SK-N-SH (cell line): ENCODE results near the gene BLTP1. TPM values are rescaled to one million over a fixed set of nuclear protein-coding genes. Genes with fewer than 3 reads are reported as not detected.

ENCODE experiments used
- CTCF ChIA-PET: fragments of 300-600, 350-600 bp; formaldehyde crosslinking; extraction: SDS; loops from one replicate; lab custom pipeline; 2021; lab: Yijun Ruan, JAX
- POLR2A ChIA-PET: fragments of 350-600 bp; sonication (Branson Sonifier 250); formaldehyde crosslinking; extraction: SDS; loops from one replicate; lab custom pipeline; 2020; ENCODE audit warnings: antibody characterized with exemption, inconsistent platforms; lab: Yijun Ruan, JAX
- DNase-seq: peaks from one replicate; pipeline ENCODE4 v3.0.0; 2012
- H2AFZ ChIP-seq: fragments of 200-600 bp; sonication (generic); 2 replicates; pipeline ENCODE4 v1.8.1; 2016; ENCODE audit warnings: antibody characterized with exemption, mild to moderate bottlenecking, low read depth
- H3F3A ChIP-seq: fragments of 200-600 bp; sonication (generic); replicated peaks from 2 replicates; pipeline ENCODE3; 2016; ENCODE audit warnings: antibody characterized with exemption, mild to moderate bottlenecking; ENCODE audit not compliant: insufficient read depth
- H3K27ac ChIP-seq, 2 experiments: fragments of 200-500 bp in 1 of 2; fragments of 200-600 bp in 1 of 2; sonication (Bioruptor generic) in 1 of 2; sonication (generic), shearing (Covaris generic) in 1 of 2; 2 replicates each; pipeline versions ENCODE4 v1.5.1 to v1.6.1; 2014 to 2016; ENCODE audit warnings: low read depth in 2 of 2, inconsistent platforms in 1 of 2, low read length in 1 of 2, mild to moderate bottlenecking in 1 of 2, mixed read lengths in 1 of 2
- H3K27me3 ChIP-seq: fragments of 200-600 bp; sonication (generic), shearing (Covaris generic); 2 replicates; pipeline ENCODE4 v1.6.1; 2016; ENCODE audit warnings: mixed run types; ENCODE audit not compliant: insufficient read depth
- H3K36me3 ChIP-seq, 2 experiments: fragments of 200-500 bp in 1 of 2; fragments of 200-600 bp in 1 of 2; sonication (Bioruptor generic) in 1 of 2; sonication (generic) in 1 of 2; replicated peaks in 1 of 2; 2 replicates each; pipeline versions ENCODE3 to v1.5.1; 2014 to 2016; ENCODE audit warnings: low read length in 1 of 2, mild to moderate bottlenecking in 1 of 2; ENCODE audit not compliant: insufficient read depth in 2 of 2, control insufficient read depth in 1 of 2
- H3K4me1 ChIP-seq, 2 experiments: fragments of 200-500 bp in 1 of 2; fragments of 200-600 bp in 1 of 2; sonication (Bioruptor generic) in 1 of 2; sonication (generic), shearing (Covaris generic) in 1 of 2; 2 replicates each; pipeline versions ENCODE4 v1.5.1 to v1.6.1; 2014 to 2016; ENCODE audit warnings: low read depth in 1 of 2, low read length in 1 of 2, mixed run types in 1 of 2; ENCODE audit not compliant: insufficient read depth in 2 of 2, control insufficient read depth in 1 of 2
- H3K4me2 ChIP-seq: fragments of 200-600 bp; sonication (generic), shearing (Covaris generic); 2 replicates; pipeline ENCODE4 v1.6.1; 2017; ENCODE audit warnings: mixed run types
- H3K4me3 ChIP-seq, 2 experiments: fragments of 200-500 bp in 1 of 2; fragments of 200-600 bp in 1 of 2; sonication (Bioruptor generic) in 1 of 2; sonication (generic), shearing (Covaris generic) in 1 of 2; 2 replicates each; pipeline versions ENCODE4 v1.5.1 to v1.8.1; 2014 to 2016; ENCODE audit warnings: low read depth in 2 of 2, inconsistent platforms in 1 of 2, low read length in 1 of 2, mild to moderate bottlenecking in 1 of 2, mixed read lengths in 1 of 2, moderate library complexity in 1 of 2
- H3K79me2 ChIP-seq: fragments of 200-600 bp; sonication (generic); 2 replicates; pipeline ENCODE4 v1.8.1; 2017; ENCODE audit warnings: mild to moderate bottlenecking; ENCODE audit not compliant: insufficient read depth
- H3K9ac ChIP-seq: fragments of 200-600 bp; sonication (generic); 2 replicates; pipeline ENCODE4 v1.6.1; 2017; ENCODE audit warnings: mixed run types
- H3K9me2 ChIP-seq: fragments of 200-600 bp; sonication (generic); 2 replicates; pipeline ENCODE4 v1.6.1; 2017; ENCODE audit warnings: mixed run types
- H3K9me3 ChIP-seq: fragments of 200-600 bp; sonication (generic); 2 replicates; pipeline ENCODE4 v1.6.1; 2017; ENCODE audit warnings: mixed run types, mild to moderate bottlenecking, moderate library complexity
- H4K20me1 ChIP-seq: fragments of 200-600 bp; sonication (generic); 2 replicates; pipeline ENCODE4 v1.6.1; 2017; ENCODE audit warnings: mild to moderate bottlenecking, mixed run types; ENCODE audit not compliant: insufficient read depth
- ELF1 ChIP-seq: IDR thresholded peaks from 2 replicates; pipeline ENCODE4 v1.4.0; 2012
- EZH2phosphoT487 ChIP-seq: fragments of 200-600 bp; sonication (generic); IDR thresholded peaks from 2 replicates; pipeline ENCODE4 v1.6.1; 2017; ENCODE audit warnings: low read depth, mixed run types, mild to moderate bottlenecking, antibody characterized with exemption, moderate library complexity, borderline replicate concordance
- FOSL2 ChIP-seq: IDR thresholded peaks from 2 replicates; pipeline ENCODE4 v1.4.0; 2012; ENCODE audit warnings: low read depth, mild to moderate bottlenecking, moderate library complexity, borderline replicate concordance
- GABPA ChIP-seq: IDR thresholded peaks from 2 replicates; pipeline ENCODE4 v1.4.0; 2012; ENCODE audit warnings: low read depth, mild to moderate bottlenecking
- GATA2 ChIP-seq: sonication (generic); formaldehyde crosslinking; IDR thresholded peaks from 2 replicates; pipeline ENCODE4 v1.5.0; 2020; ENCODE audit warnings: mild to moderate bottlenecking, missing genetic modification reagents
- JUND ChIP-seq: IDR thresholded peaks from 2 replicates; pipeline ENCODE4 v1.4.0; 2012
- MAX ChIP-seq: IDR thresholded peaks from 2 replicates; pipeline ENCODE4 v1.4.0; 2012; ENCODE audit warnings: low read depth
- MEF2A ChIP-seq: IDR thresholded peaks from 2 replicates; pipeline ENCODE4 v1.4.0; 2012; ENCODE audit warnings: low read depth, borderline replicate concordance
- MXI1 ChIP-seq: IDR thresholded peaks from 2 replicates; pipeline ENCODE4 v1.6.1; 2012; ENCODE audit warnings: mild to moderate bottlenecking, low read depth, low read length, improper control_type of control experiment
- POLR2AphosphoS5 ChIP-seq: IDR thresholded peaks from 2 replicates; pipeline ENCODE4 v1.6.1; 2012; ENCODE audit warnings: low read depth, low read length
- RAD21 ChIP-seq: IDR thresholded peaks from 2 replicates; pipeline ENCODE4 v1.6.1; 2012; ENCODE audit warnings: mild to moderate bottlenecking, low read length
- RCOR1 ChIP-seq: fragments of 150-350 bp; IDR thresholded peaks from 2 replicates; pipeline ENCODE4 v1.6.1; 2017; ENCODE audit warnings: antibody characterized with exemption, low read length
- SMC3 ChIP-seq: IDR thresholded peaks from 2 replicates; pipeline ENCODE4 v1.6.1; 2012; ENCODE audit warnings: low read depth, low read length, improper control_type of control experiment
- TEAD4 ChIP-seq: IDR thresholded peaks from 2 replicates; pipeline ENCODE4 v1.4.0; 2012; ENCODE audit warnings: mild to moderate bottlenecking, borderline replicate concordance; ENCODE audit not compliant: insufficient read depth
- USF1 ChIP-seq: IDR thresholded peaks from 2 replicates; pipeline ENCODE4 v1.4.0; 2012; ENCODE audit warnings: low read depth, borderline replicate concordance
- USF2 ChIP-seq: fragments of 150-350 bp; IDR thresholded peaks from 2 replicates; pipeline ENCODE4 v1.6.1; 2017; ENCODE audit warnings: antibody characterized with exemption, low read length, low read depth, borderline replicate concordance
- WGBS: methylation state at CpG from one replicate; pipeline ENCODE4 v1.1.6; 2017; ENCODE audit warnings: low lambda C conversion rate; 5-methylcytosine and 5-hydroxymethylcytosine counted together
- polyA plus RNA-seq, 3 experiments: library from polyadenylated mRNA; depleted of rRNA; stranded (reverse); fragments of >200 nt; gene quantifications; 2 replicates each; pipeline ENCODE4 v1.2.3, GENCODE V29; 2012
- TF ChIP-seq, protein P1 (sequence below): IDR thresholded peaks from 2 replicates; pipeline ENCODE4 v1.6.1; 2012; ENCODE audit warnings: mild to moderate bottlenecking, low read depth, low read length, moderate library complexity
- TF ChIP-seq, protein P2 (sequence below): IDR thresholded peaks from 2 replicates; pipeline ENCODE4 v1.4.0; 2012; ENCODE audit warnings: low read depth, borderline replicate concordance
- TF ChIP-seq, protein P3 (sequence below): IDR thresholded peaks from 2 replicates; pipeline ENCODE4; 2012
- TF ChIP-seq, protein P4 (sequence below): fragments of 150-350 bp; IDR thresholded peaks from 2 replicates; pipeline ENCODE4 v1.6.1; 2016; ENCODE audit warnings: mild to moderate bottlenecking, low read depth, low read length

BLTP1 gene
- polyA plus RNA-seq, 1 of the 3 experiments (the other 2 are of a cell fraction): 13.1 TPM

DNA sequence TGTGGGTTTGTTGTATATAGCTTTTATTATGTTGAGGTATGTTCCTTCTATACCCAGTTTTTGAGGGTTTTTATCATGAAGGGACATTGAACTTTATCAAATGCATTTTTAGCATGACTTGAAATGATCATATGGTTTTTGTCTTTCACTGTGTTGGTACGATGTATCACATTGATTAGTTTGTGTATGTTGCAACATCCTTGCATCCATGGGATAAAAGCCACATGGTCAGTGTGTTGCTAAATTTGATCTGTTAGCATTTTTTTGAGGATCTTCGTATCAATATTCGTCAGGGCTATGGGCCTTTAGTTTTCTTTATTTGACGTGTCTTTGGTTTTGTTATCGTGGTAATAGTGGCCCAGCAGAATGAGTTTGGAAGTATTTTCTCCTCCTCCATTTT is 11.3 kb upstream of the BLTP1 start:
- POLR2A ChIA-PET: no interaction called here
- WGBS: 46% methylated on average over 5 of the region's 5 CpGs

More for the DNA sequence above, 11.3 kb upstream of the BLTP1 start:
- Histone ChIP-seq H3F3A (no peaks in the 10 kb centered on the region), H3K27me3 (peaks cover 5% of the 10 kb centered on the region; the same call in 1 of the 2 replicates), H3K4me2 (no peak overlapping the region), H3K27ac (no peak overlapping the region), H3K79me2 (no peaks in the 10 kb centered on the region), H2AFZ (no peak overlapping the region), H3K9me3 (no peaks in the 10 kb centered on the region), H3K4me1 (no peaks in the 10 kb centered on the region), H3K36me3 (no peaks in the 10 kb centered on the region), H4K20me1 (no peaks in the 10 kb centered on the region), H3K9me2 (no peaks in the 10 kb centered on the region)
- no peak for DNase-seq
- CTCF ChIA-PET: no interaction called here
- TF ChIP-seq MXI1 (no peak), MAX (no peak), RCOR1 (no peak), USF1 (no peak), JUND (no peak), TEAD4 (no peak), FOSL2 (no peak), GATA2 (no peak), RAD21 (no peak), ELF1 (no peak), EZH2phosphoT487 (no peak), MEF2A (no peak), POLR2AphosphoS5 (no peak), GABPA (no peak), USF2 (no peak), SMC3 (no peak)
- TF ChIP-seq, protein P1, sequence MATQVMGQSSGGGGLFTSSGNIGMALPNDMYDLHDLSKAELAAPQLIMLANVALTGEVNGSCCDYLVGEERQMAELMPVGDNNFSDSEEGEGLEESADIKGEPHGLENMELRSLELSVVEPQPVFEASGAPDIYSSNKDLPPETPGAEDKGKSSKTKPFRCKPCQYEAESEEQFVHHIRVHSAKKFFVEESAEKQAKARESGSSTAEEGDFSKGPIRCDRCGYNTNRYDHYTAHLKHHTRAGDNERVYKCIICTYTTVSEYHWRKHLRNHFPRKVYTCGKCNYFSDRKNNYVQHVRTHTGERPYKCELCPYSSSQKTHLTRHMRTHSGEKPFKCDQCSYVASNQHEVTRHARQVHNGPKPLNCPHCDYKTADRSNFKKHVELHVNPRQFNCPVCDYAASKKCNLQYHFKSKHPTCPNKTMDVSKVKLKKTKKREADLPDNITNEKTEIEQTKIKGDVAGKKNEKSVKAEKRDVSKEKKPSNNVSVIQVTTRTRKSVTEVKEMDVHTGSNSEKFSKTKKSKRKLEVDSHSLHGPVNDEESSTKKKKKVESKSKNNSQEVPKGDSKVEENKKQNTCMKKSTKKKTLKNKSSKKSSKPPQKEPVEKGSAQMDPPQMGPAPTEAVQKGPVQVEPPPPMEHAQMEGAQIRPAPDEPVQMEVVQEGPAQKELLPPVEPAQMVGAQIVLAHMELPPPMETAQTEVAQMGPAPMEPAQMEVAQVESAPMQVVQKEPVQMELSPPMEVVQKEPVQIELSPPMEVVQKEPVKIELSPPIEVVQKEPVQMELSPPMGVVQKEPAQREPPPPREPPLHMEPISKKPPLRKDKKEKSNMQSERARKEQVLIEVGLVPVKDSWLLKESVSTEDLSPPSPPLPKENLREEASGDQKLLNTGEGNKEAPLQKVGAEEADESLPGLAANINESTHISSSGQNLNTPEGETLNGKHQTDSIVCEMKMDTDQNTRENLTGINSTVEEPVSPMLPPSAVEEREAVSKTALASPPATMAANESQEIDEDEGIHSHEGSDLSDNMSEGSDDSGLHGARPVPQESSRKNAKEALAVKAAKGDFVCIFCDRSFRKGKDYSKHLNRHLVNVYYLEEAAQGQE: no peak
- TF ChIP-seq, protein P2, sequence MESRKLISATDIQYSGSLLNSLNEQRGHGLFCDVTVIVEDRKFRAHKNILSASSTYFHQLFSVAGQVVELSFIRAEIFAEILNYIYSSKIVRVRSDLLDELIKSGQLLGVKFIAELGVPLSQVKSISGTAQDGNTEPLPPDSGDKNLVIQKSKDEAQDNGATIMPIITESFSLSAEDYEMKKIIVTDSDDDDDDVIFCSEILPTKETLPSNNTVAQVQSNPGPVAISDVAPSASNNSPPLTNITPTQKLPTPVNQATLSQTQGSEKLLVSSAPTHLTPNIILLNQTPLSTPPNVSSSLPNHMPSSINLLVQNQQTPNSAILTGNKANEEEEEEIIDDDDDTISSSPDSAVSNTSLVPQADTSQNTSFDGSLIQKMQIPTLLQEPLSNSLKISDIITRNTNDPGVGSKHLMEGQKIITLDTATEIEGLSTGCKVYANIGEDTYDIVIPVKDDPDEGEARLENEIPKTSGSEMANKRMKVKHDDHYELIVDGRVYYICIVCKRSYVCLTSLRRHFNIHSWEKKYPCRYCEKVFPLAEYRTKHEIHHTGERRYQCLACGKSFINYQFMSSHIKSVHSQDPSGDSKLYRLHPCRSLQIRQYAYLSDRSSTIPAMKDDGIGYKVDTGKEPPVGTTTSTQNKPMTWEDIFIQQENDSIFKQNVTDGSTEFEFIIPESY: no peak
- TF ChIP-seq, protein P3, sequence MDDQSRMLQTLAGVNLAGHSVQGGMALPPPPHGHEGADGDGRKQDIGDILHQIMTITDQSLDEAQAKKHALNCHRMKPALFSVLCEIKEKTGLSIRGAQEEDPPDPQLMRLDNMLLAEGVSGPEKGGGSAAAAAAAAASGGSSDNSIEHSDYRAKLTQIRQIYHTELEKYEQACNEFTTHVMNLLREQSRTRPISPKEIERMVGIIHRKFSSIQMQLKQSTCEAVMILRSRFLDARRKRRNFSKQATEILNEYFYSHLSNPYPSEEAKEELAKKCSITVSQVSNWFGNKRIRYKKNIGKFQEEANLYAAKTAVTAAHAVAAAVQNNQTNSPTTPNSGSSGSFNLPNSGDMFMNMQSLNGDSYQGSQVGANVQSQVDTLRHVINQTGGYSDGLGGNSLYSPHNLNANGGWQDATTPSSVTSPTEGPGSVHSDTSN: no peak
- TF ChIP-seq, protein P4, sequence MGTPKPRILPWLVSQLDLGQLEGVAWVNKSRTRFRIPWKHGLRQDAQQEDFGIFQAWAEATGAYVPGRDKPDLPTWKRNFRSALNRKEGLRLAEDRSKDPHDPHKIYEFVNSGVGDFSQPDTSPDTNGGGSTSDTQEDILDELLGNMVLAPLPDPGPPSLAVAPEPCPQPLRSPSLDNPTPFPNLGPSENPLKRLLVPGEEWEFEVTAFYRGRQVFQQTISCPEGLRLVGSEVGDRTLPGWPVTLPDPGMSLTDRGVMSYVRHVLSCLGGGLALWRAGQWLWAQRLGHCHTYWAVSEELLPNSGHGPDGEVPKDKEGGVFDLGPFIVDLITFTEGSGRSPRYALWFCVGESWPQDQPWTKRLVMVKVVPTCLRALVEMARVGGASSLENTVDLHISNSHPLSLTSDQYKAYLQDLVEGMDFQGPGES: no peak
- TF ChIP-seq, all 33 proteins: peak for 0
- Histone ChIP-seq H3K9ac (no peak overlapping the region), H3K4me3 (no peak overlapping the region)
